CD4-positive, alpha-beta T cell treated with Interleukin-2 at 100 ng/mL for 4 hours (primary cell): ENCODE data around the gene SLC33A1.
"Not testable (repeated sequence)": the region's sequence is repeated elsewhere in the genome, so short reads cannot be mapped to it uniquely, and the experiment has no call there.

Source experiments
- DNase-seq: peaks from one replicate; pipeline ENCODE4 v3.0.0-alpha.2; 2020; ENCODE audit warnings: low spot score

The SLC33A1 gene

DNA sequence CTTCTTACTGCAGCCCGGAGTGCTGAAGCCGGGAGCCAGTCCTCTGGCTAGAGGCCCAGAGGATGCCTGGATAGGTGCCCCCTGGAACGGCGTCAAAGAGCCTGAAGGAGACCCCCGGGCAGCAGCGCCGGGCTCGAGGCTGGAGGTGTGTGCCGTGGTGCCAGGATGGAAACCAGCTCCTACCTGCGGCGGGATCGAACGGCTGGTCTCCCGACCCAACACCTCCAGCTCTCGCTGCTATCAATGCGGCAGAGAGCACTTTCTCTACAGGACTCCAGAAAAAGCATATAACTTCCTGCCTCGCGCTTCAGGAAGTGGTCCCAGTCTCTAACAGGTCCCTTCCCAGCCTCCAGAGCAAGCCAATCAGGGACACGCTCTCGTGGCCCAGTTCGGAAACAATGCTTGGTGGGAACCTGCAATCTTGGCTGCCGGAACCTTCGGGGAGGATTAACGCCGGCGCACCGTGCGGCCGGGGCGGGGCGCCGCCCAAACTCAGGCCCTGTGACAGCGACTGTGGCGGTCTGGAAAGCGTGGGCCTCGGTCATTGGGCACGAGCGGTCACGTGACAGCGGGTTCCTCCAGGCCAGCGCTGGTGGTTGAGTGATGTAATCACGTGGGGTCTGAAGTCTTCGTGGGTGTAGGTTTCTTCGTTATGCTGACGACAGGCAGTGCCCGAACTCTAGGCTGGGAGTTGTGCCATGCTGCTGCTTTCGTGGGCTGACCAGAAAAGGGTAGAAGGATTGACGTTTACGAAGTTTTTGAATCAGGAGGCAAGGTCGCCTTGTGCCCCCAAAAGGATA, at the start of gene SLC33A1:
Gene SLC33A1 (minus strand): TSS at position 287 of the 800 bp plus-strand sequence. CDS start 430 bp downstream, outside the sequence.
- peak; percentile 99 for DNase-seq

DNA sequence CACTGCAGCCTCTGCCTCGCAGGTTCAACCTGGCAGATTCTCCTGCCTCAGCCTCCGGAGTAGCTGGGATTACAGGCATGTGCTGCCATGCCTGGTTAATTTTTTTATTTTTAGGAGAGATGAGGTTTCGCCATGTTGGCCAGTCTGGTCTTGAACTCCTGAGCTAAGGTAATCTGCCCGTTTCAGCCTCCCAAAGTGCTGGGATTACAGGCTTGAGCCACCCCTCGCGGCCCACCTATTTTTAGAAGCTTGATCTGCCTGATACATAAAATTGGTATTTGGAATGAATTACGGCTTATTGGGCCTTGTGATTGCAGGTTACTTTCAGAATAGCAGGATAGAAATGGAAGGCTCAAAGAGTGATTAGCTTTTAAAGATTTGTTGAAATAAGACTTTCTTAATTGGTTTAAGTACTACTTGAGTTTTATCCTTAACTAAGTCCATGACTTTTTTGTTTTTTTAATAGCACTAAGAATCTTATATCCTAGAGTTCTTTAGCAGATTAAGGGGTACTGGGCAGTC, 41.2 kb upstream of the SLC33A1 start:
- no peak for DNase-seq

DNA sequence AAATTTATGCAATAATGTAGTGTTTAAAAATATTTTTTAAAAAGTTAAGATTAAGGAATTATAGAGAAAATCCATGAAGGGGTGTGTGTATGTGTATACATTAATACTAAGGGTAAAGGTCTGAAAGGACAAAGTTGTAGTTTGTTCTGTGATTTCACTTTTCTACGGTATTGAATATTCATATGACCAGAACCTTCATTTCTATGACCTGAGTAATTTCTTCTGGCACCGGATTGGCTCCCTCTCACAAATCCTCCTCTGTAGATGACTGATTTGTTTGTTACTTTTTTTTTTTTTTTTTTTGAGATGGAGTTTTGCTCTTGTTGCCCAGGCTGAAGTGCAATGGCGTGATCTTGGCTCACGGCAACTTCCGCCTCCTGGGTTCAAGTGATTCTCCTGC, 37.1 kb upstream of the SLC33A1 start:
- no peak for DNase-seq

DNA sequence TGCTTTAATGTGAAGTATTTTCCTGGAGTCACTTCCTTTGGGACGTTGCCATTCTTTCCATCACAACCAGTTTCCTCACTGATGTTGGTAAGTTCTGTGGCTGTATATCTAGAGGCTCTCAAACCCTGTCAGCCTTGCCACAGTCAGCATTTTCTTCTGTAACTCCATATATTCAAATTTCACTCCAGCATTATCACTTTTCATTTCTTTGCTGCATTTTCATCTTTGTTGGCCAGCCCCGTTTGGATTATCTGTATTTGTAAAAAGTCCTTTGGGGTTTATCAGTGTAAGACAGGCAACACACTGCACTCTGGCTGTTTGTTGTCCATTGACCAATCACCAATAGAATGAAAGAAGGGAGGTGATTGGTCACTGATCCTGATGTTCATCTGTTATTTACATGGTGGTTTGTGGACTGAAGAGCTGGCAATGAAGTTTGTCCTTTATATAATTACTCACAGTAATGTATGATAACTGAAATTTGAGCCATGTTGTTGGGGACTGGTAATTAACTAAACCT, 36.5 kb upstream of the SLC33A1 start:
- no peak for DNase-seq

DNA sequence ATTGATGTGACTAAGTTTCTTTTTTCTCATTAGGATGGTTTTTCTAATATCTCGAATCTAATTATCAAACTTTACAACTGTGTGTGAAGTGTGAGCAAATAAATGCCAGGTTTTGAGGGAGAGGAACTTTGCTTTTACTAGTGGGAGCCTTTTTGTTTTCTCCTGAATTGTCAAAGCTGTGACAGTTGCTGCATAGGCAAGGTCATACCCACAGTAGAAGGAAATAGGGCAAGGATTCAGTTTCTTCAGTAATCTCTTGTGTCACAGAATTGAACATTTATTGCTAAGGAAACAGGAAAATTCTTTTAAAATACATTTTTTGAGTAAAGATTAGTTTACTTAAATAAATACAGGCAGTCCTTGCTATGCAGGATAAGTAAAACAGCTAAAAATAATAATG, 35.7 kb upstream of the SLC33A1 start:
- no peak for DNase-seq

DNA sequence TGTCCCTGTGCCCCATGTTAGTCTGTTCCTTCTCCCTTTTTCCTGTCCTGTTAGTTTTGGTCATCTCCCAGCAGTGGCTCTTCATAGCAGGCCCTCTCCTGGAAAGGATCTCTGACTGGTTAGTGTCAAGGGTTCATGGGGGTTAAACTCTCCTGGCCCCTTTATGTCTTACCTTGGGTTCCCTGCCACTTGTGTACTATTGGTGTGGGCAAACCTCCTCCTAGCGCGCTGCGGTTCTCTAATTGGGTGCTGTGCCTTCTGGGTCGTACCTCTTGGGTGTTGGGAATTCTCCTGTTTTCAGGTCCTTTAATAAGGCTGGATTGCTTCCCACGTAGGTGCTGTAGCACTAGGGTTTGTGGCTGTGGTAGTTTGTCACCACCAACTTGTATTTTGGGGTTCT, 35.0 kb upstream of the SLC33A1 start:
- no peak for DNase-seq

DNA sequence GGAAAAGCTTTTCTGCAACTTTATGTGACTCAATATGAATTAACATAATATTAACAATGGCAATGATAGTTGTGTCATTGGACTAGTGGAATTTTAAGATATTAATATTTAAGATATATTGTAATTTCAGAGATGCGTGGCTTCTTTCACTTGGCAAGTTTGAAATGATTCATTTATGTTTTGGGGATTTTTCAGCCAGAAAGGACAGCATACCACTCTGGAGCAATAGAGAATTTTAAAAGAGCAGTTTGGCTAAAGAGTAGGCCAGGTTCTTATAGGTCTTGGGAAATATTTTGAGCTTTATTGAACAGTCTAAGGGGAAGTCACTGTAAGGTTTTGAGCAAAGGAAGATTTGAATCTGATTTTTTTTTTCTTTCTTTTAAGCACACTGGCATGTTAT, 32.7 kb upstream of the SLC33A1 start:
- no peak for DNase-seq

DNA sequence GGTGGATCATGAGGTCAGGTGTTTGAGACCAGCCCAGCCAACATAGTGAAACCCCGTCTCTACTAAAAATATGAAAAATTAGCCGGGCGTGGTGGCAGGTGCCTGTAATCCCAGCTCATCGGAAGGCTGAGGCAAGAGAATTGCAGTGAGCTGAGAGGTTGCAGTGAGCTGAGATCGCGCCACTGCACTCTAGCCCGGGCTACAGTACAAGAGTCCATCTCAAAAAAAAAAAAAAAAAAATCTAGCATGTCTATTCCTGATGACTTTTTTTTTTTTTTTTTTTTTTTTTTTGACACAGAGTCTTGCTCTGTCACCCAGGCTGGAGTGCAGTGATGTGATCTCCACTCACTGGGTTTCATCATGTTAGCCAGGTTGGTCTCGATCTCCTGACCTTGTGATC, 32.1 kb upstream of the SLC33A1 start:
- not testable (repeated sequence) for DNase-seq

DNA sequence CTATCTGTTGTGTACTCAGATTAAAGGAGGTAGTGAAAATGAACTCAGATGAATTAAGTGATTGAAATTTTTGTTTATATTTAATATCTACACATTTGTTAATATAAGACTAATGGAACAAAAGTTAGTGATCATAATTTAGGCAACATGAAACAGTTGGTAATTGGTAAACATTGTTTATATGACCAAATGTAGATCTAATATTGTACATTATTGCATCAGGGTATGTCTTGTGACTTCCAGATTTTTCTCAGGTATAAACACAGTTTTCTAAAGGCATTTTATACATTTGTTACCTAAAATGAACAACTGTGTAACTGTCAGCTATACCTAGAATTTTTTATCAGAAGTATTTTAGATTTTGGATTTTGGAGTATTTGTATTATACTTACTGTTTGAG, 31.1 kb upstream of the SLC33A1 start:
- DNase-seq: no peak

DNA sequence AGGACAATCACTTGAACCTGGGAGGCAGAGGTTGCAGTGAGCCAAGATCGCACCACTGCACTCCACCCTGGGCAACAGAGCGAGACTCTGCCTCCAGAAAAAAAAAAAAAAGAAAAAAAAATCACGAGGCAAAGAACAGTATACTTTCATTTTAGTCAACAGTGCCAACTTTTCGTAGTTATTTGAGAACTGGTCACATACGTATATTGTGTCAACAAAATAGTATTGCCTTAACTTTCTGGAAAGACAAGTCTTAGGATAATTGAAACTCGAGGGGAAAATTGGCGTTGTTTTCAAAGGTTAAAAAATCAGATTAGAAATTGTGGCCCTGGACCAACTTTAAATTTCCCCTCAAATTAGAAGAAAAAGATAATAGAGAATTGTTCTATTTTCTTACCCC, 30.1 kb upstream of the SLC33A1 start:
- no peak for DNase-seq

DNA sequence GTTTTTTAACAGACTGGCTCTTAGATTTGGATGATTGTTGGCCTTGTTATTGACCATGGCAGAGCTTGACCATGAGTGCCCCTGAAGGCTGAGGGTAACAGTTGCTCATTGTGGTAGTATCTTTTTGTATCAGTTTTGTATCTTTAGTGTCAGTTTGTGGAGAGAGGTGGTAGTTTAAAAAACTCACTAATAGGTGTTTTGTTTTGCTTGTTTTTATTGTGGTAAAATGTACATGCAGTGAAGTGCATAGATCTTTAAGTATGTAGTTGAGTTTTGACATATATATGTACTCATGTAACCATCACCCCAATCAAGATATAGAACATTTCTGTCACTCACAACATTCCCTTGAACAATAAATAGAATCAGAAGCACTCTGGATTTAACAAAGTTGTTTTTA, 26.1 kb upstream of the SLC33A1 start:
- DNase-seq: no peak

DNA sequence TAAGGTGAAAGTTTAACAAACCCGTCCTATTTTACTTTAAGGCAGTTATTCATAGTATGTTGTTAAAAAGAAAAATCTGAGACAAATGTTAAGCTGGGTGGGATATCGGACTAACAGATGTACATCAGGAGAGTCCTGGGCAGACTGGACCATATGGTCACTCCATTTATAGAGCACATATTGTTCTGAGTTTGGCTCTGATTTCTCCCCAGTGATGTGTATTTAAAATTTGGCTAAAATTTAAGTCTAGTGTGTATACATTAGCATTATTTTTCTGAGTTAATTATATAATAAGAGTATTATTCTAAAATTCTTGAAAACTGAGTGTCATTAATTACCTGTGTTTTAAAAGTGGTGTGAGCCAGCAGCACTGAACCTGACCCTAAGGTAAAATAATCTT, 22.3 kb upstream of the SLC33A1 start:
- DNase-seq: no peak

DNA sequence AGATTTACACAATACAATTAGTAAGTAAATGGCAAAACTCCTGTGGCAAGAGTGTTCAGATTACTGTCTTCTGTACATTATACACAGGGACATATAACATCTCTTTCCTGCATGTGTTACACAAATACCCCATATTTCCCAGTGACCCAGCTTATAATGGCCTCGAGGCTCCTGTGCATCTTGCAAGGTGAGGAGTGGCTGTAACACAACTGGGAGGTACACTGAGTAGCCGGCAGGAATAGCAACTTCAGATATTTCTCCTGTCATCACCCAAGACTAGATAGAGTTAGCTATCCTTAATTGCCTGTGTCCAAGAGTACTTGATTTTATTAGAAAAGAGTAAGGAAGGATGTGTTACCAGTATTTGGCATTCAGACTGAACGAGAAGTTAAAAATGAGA, 21.8 kb upstream of the SLC33A1 start:
- DNase-seq: no peak

DNA sequence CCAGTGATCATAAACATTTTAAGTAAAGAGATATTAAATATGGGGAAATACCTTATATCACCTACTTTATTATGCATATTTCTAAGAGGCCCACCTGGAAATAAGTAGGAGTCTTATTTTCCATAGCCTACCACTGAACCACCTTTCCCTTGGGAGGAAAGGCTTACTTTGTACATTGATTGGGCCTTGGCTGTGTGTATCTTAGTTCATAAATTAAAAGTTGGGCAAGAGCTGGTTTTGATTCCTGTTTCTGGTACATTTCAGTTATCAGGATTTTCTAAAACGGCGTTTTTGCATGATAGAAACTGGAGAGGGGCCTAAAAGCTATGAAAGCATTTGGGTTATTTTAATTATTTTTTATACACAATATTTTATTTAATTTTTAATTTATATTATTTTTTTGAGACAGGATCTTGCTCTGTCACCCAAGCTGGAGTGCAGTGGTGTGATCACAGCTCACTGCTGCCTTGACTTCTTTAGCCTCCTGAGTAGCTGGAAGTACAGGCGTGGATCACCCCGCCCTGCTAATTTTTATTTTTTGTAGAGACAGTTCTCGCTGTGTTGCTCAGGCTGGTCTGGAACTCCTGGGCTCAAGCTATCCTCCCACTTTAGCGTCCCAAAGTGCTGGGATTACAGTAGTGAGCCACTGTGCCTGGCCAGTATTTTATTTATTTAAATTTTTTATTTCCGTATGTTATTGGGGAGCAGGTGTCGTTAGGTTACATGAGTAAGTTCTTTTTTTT, 18.8 kb upstream of the SLC33A1 start:
- DNase-seq: no peak

DNA sequence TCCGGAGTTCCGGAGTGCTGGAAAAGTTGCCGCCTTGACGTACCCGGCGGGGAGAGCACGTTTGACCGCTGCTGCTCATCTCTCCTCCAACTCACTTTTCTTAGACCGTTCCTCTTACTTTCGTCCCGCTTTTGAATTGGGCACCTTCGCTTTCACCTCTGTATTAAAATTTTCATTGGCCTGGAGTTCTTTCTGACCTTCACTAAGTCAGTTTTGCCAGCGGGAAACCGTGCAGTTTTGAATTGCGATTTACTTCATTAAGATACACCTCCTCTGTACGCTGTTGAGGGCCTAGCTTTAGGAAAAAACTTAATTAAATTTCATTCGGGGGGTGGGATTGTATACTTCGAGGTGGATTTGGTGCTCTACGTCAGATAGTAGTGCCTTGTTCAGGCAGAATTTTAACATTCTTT, 17.5 kb upstream of the SLC33A1 start:
- DNase-seq: no peak

DNA sequence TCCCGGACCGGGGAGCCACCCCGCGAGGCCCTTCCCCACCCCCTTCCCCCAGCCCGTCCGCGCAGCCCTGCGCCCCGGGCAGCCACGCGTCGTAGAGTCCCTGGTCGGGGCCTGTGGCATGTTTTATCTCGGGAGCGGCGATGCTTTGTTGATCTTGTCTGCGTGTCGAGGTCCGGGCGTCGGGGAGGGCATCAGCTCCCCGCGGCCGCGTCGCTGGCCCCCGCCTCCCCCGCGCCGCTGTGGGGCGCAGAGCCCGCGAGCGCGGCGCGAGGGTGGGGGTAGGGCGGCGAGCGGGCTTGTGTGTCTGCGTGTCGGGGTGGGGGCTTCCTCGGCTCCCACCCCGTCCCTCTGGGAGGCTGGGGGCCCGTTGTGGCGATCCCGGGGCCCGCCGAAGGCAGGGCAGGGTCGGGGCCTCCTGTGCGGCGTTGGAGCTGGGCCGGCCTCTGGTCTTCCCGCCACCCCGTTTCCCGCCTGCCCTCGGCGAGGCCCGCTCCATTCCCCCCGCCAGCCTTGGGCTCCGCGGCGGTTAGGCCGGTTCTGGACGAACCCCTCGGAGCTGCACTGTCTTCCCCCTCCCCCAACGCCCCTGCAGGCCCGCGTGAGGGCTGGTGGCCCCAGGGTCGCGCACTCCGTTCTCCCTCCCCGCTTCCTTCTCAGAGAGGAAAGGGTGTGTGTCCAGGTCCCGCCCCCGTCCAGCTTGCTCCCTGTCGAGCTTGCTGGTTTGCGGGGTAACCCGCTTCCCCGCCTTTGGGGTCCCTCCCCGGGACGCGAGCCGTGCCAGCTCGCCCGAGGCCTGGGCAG, 16.9 kb upstream of the SLC33A1 start:
- peak; percentile 26 for DNase-seq

DNA sequence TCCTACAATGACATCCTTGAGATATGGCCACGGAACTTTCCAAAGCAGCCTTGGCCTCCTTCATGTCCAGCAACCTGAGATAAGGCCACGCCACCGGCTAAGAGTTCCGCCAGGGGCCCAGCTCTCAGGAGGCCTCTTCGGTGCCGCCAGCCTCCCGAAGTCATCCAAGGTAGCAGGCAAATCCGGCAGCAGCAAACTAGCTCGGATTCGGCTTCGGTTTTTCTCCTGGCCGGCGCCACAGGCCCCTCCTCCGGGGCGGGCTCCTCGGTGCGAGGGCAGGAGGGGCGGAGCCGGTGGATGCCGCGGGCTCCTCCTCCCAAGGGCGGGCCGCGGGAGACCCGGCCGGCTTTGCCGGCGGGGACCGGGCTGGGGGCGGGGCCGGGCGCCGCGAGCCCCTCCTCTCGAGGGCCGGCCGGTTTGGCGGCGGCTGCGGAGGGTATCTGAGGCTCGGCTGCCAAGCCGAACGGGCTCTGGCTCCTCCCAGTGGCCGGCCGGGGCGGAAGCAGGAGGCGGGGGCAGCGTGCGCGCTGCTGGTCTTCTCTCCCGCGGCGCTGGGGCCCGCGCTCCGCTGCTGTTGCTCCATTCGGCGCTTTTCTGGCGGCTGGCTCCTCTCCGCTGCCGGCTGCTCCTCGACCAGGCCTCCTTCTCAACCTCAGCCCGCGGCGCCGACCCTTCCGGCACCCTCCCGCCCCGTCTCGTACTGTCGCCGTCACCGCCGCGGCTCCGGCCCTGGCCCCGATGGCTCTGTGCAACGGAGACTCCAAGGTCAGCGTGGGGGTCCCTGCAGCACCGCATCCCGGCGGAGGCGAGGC, 16.1 kb upstream of the SLC33A1 start, which contains the start of gene GMPS:
Gene GMPS (plus strand): TSS at position 518 of the 812 bp plus-strand sequence. CDS start 221 bp downstream, at position 739.
- DNase-seq: peak; percentile 96

DNA sequence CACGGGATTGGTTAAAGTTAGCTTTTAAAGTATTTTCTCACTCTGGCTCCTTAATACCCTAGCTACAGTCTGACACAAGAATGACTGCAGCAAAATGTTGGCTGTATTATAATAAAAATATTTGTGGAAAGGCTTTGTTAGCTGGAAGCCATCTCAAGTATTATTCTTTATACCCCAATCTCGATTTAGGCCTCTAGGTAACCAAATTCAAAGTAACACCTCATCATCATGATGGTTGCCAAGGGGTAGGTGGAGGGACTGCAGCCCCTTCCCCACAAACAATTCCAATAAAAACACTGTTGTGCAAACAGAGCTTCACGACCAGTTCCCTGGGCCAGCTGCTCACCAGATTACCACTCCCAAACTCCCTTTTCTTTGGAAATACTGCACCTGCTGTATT, 15.5 kb upstream of the SLC33A1 start:
- no peak for DNase-seq

DNA sequence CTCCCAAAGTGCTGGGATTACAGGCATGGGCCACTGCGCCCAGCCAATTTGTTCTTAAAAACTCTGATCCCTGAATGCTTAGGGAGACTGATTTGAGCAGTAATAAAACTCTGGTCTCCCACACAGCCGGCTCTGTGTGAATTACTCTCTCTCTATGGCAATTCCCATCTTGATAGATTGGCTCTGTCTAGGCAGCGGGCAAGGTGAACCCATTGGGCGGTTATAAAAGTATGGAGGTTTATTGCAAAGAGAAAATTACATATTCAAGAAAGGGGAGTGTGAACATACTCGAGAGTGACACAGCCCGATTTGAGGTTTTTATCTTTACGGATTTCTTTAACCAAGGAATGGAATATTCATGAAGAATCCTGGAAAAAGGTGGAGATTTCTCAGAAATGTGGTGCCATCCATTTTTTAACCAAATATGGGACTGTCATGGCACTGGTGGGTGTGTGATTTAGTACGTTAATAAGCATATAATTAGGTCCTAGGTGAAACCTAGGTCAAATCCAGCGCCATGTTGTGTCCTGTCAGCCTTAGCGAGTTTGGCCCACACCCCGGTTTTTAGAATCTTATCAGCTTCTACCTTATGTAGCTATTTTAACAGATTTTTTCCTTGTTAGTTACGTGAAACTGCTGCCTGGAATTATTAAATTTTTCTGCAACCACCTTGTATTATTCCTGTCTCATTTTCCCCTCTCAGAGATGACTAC, 9.0 kb upstream of the SLC33A1 start:
- DNase-seq: no peak

DNA sequence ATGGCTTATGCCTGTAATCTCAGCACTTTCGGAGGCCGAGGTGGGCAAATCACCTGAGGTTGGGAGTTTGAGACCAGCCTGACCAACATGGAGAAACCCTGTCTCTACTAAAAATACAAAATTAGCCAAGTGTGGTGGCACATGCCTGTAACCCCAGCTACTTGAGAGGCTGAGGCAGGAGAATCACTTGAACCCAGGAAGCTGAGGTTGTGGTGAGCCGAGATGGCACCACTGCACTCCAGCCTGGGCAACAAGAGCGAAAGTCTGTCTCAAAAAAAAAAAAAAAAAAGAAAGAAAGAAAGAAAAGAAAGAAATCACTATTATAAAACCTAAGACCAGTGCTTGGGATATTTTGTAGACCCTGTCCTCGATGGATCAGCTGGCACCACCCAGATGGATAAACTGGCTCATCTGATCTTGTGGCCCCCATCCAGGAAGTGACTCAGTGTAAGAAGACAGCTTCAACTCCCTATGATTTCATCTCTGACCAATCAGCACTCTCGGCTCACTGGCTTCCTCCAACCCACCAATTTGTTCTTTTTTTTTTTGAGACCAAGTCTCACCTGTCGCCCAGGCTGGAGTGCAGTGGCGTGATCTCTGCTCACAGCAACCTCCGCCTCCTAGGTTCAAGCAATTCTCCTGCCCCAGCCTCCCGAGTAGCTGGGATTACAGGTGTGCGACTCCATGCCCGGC, 8.2 kb upstream of the SLC33A1 start:
- peak; percentile 87 for DNase-seq
